ENCODE results near the gene SLC38A1. TPM values are rescaled to one million over a fixed set of nuclear protein-coding genes. Genes with fewer than 3 reads are reported as not detected.

SLC38A1 gene
- total and polyA plus RNA-seq, 5 experiments from 2014 or later = 255 to 343 (median 308) TPM

GRCh38 chr12:46246021-46246700 lies 22.7 kb downstream of the SLC38A1 start:
- DNase-seq = peak in 9 of 10 donors; percentile 5 to 82 (median 58)
- peak overlapping the region; percentile 31 to 84 (median 78) for H3K4me3 Mint-ChIP-seq
- peaks cover 0 to 58% (median 41%) of the 10 kb centered on the region in 9 donors for H3K9me3 Mint-ChIP-seq
- H3K4me1 Mint-ChIP-seq = peaks cover 45 to 96% (median 93%) of the 10 kb centered on the region in 4 donors
- peak overlapping the region; percentile 58 to 95 (median 90) for H3K27ac Mint-ChIP-seq
- H3K27me3 Mint-ChIP-seq = no peaks in the 10 kb centered on the region
- peak; percentile 86 to 92 for ATAC-seq
- H3K36me3 Mint-ChIP-seq = peaks cover 48 to 95% (median 76%) of the 10 kb centered on the region in 3 donors
- POLR2A ChIA-PET = interaction anchor here (0.9 to 2.9 kb wide), 7 partner anchors 18 to 37 kb away, joined by 3 to 27 read pairs (median 11); partner anchors contain the start of gene SLC38A1

- DNase-seq (no peak), ATAC-seq (no peak)
- peak overlapping the region in 9 of 10 donors; percentile 4 to 81 (median 73) for H3K4me3 Mint-ChIP-seq
- peaks cover 0 to 47% (median 33%) of the 10 kb centered on the region in 9 donors for H3K9me3 Mint-ChIP-seq
- POLR2A ChIA-PET = interaction anchor here (1.0 to 2.9 kb wide), 6 partner anchors 11 to 36 kb away, joined by 3 to 27 read pairs (median 13); partner anchors contain the start of gene SLC38A1
- peaks cover 36 to 96% (median 93%) of the 10 kb centered on the region in 4 donors for H3K4me1 Mint-ChIP-seq
- no peaks in the 10 kb centered on the region for H3K27me3 Mint-ChIP-seq
- peaks cover 38 to 95% (median 74%) of the 10 kb centered on the region in 3 donors for H3K36me3 Mint-ChIP-seq
- H3K27ac Mint-ChIP-seq = peak overlapping the region in 9 of 10 donors; percentile 58 to 95 (median 91)
Measured at GRCh38 chr12:46244997-46245396, 23.8 kb downstream of the SLC38A1 start.

- peak overlapping the region in 9 of 10 donors; percentile 21 to 95 (median 74) for H3K27ac Mint-ChIP-seq
- H3K4me3 Mint-ChIP-seq = peak overlapping the region in 9 of 10 donors; percentile 4 to 81 (median 53)
- no peaks in the 10 kb centered on the region for H3K27me3 Mint-ChIP-seq
- DNase-seq (no peak), ATAC-seq (no peak)
- H3K4me1 Mint-ChIP-seq = peaks cover 35 to 93% (median 92%) of the 10 kb centered on the region in 4 donors
- H3K9me3 Mint-ChIP-seq = peaks cover 0 to 43% (median 30%) of the 10 kb centered on the region in 9 donors
- POLR2A ChIA-PET = interaction anchor here (2.3 to 2.9 kb wide), 2 partner anchors 27 to 29 kb away, joined by 11 to 15 read pairs; no protein-coding TSS in a partner anchor
- H3K36me3 Mint-ChIP-seq = peaks cover 36 to 95% (median 74%) of the 10 kb centered on the region in 3 donors
Measured at GRCh38 chr12:46244273-46244915, 24.4 kb downstream of the SLC38A1 start.

- Mint-ChIP-seq H3K27me3 (no peaks in the 10 kb centered on the region), H3K27ac (peak overlapping the region in 9 of 10 donors; percentile 11 to 85 (median 60)), H3K4me3 (peak overlapping the region in 5 of 10 donors; percentile 3 to 47 (median 37)), H3K4me1 (peaks cover 30 to 94% (median 90%) of the 10 kb centered on the region in 4 donors), H3K36me3 (peaks cover 22 to 95% (median 66%) of the 10 kb centered on the region in 3 donors), H3K9me3 (peaks cover 0 to 25% (median 14%) of the 10 kb centered on the region in 9 donors)
- POLR2A ChIA-PET = interaction anchor here (1.0 to 1.3 kb wide), 3 partner anchors 20 to 27 kb away, joined by 3 to 4 read pairs (median 3); partner anchors contain the start of gene SLC38A1
- DNase-seq (no peak), ATAC-seq (no peak)
Measured at GRCh38 chr12:46242569-46242968, 26.3 kb downstream of the SLC38A1 start.

- Mint-ChIP-seq H3K36me3 (peaks cover 22 to 95% (median 62%) of the 10 kb centered on the region in 3 donors), H3K27me3 (no peaks in the 10 kb centered on the region), H3K27ac (peak overlapping the region in 7 of 10 donors; percentile 3 to 73 (median 60)), H3K4me3 (peak overlapping the region in 2 of 10 donors; percentile 14 to 42), H3K9me3 (peaks cover 0 to 13% (median 6%) of the 10 kb centered on the region in 9 donors), H3K4me1 (peaks cover 21 to 94% (median 89%) of the 10 kb centered on the region in 4 donors)
- no peak for DNase-seq
- POLR2A ChIA-PET = no interaction called here
- ATAC-seq = no peak
Measured at GRCh38 chr12:46240436-46240835, 28.4 kb downstream of the SLC38A1 start.

GRCh38 chr12:46238821-46239220 lies 30.0 kb downstream of the SLC38A1 start:
- peak overlapping the region in 9 of 10 donors; percentile 63 to 89 (median 85) for H3K27ac Mint-ChIP-seq
- no peaks in the 10 kb centered on the region for H3K27me3 Mint-ChIP-seq
- H3K36me3 Mint-ChIP-seq = peaks cover 11 to 98% (median 60%) of the 10 kb centered on the region in 3 donors
- POLR2A ChIA-PET = interaction anchor here (1.1 to 2.7 kb wide), 3 partner anchors 25 to 30 kb away, joined by 3 to 7 read pairs (median 5); partner anchors contain the start of gene SLC38A1
- ATAC-seq (no peak), DNase-seq (no peak)
- H3K4me1 Mint-ChIP-seq = peaks cover 25 to 90% (median 88%) of the 10 kb centered on the region in 4 donors
- peaks cover 0 to 4% (median 0%) of the 10 kb centered on the region in 9 donors for H3K9me3 Mint-ChIP-seq
- peak overlapping the region in 5 of 10 donors; percentile 12 to 57 (median 40) for H3K4me3 Mint-ChIP-seq

- Mint-ChIP-seq H3K27ac (peak overlapping the region in 8 of 10 donors; percentile 19 to 87 (median 72)), H3K27me3 (no peaks in the 10 kb centered on the region), H3K4me3 (peak overlapping the region in 3 of 10 donors; percentile 33 to 67 (median 48)), H3K4me1 (peaks cover 23 to 87% (median 84%) of the 10 kb centered on the region in 4 donors), H3K36me3 (peaks cover 5 to 94% (median 63%) of the 10 kb centered on the region in 3 donors), H3K9me3 (no peaks in the 10 kb centered on the region)
- ATAC-seq (no peak), DNase-seq (no peak)
- POLR2A ChIA-PET = interaction anchor here (1.3 to 2.7 kb wide), 5 partner anchors 13 to 33 kb away, joined by 3 to 7 read pairs (median 3); no protein-coding TSS in a partner anchor
Measured at GRCh38 chr12:46237371-46238045, 31.3 kb downstream of the SLC38A1 start.

- H3K36me3 Mint-ChIP-seq = peaks cover 15 to 86% (median 56%) of the 10 kb centered on the region in 3 donors
- peak overlapping the region; percentile 20 to 88 (median 78) for H3K27ac Mint-ChIP-seq
- DNase-seq (no peak), ATAC-seq (no peak)
- POLR2A ChIA-PET = interaction anchor here (0.8 to 3.6 kb wide), 5 partner anchors 11 to 34 kb away, joined by 4 to 16 read pairs (median 6); partner anchors contain the start of gene SLC38A1
- no peaks in the 10 kb centered on the region for H3K9me3 Mint-ChIP-seq
- peak overlapping the region in 8 of 10 donors; percentile 3 to 51 (median 31) for H3K4me3 Mint-ChIP-seq
- no peaks in the 10 kb centered on the region for H3K27me3 Mint-ChIP-seq
- peaks cover 33 to 89% (median 82%) of the 10 kb centered on the region in 4 donors for H3K4me1 Mint-ChIP-seq
Measured at GRCh38 chr12:46234000-46234399, 34.8 kb downstream of the SLC38A1 start.

- Mint-ChIP-seq H3K27ac (peak overlapping the region in 9 of 10 donors; percentile 44 to 88 (median 79)), H3K9me3 (no peaks in the 10 kb centered on the region), H3K27me3 (no peaks in the 10 kb centered on the region), H3K4me3 (peak overlapping the region in 5 of 10 donors; percentile 25 to 51 (median 36)), H3K36me3 (peaks cover 17 to 86% (median 56%) of the 10 kb centered on the region in 3 donors), H3K4me1 (peaks cover 30 to 89% (median 80%) of the 10 kb centered on the region in 4 donors)
- no peak for DNase-seq
- POLR2A ChIA-PET = interaction anchor here (1.3 to 3.6 kb wide), 4 partner anchors 11 to 35 kb away, joined by 6 to 16 read pairs (median 6); partner anchors contain the start of gene SLC38A1
- ATAC-seq = no peak
Measured at GRCh38 chr12:46233423-46233822, 35.4 kb downstream of the SLC38A1 start.

GRCh38 chr12:46230983-46231382 lies 37.9 kb downstream of the SLC38A1 start:
- peak in 1 of 2 donors; percentile 36 for ATAC-seq
- H3K27ac Mint-ChIP-seq = peak overlapping the region; percentile 34 to 97 (median 81)
- no peak for DNase-seq
- H3K36me3 Mint-ChIP-seq = peaks cover 21 to 86% (median 59%) of the 10 kb centered on the region in 3 donors
- no peaks in the 10 kb centered on the region for H3K27me3 Mint-ChIP-seq
- H3K9me3 Mint-ChIP-seq = no peaks in the 10 kb centered on the region
- POLR2A ChIA-PET = no interaction called here
- peaks cover 29 to 86% (median 74%) of the 10 kb centered on the region in 4 donors for H3K4me1 Mint-ChIP-seq
- H3K4me3 Mint-ChIP-seq = peak overlapping the region in 2 of 10 donors; percentile 11 to 52

- H3K27ac Mint-ChIP-seq = peak overlapping the region; percentile 12 to 97 (median 84)
- peaks cover 28 to 86% (median 72%) of the 10 kb centered on the region in 4 donors for H3K4me1 Mint-ChIP-seq
- H3K27me3 Mint-ChIP-seq = no peaks in the 10 kb centered on the region
- peak overlapping the region in 4 of 10 donors; percentile 2 to 52 (median 10) for H3K4me3 Mint-ChIP-seq
- no peak for DNase-seq
- no peak for ATAC-seq
- H3K36me3 Mint-ChIP-seq = peaks cover 26 to 86% (median 61%) of the 10 kb centered on the region in 3 donors
- H3K9me3 Mint-ChIP-seq = no peaks in the 10 kb centered on the region
- POLR2A ChIA-PET = interaction anchor here (0.7 to 1.4 kb wide), 2 partner anchors 33 to 40 kb away, joined by 3 to 4 read pairs; no protein-coding TSS in a partner anchor
Measured at GRCh38 chr12:46230306-46230705, 38.5 kb downstream of the SLC38A1 start.

All from naive thymus-derived CD8-positive, alpha-beta T cell (primary cell).